ENCODE measurements around the gene ARL8B.

GRCh38 chr3:5082789-5083115 is 39.3 kb upstream of the ARL8B start:
- TF ChIP-seq, protein P1, sequence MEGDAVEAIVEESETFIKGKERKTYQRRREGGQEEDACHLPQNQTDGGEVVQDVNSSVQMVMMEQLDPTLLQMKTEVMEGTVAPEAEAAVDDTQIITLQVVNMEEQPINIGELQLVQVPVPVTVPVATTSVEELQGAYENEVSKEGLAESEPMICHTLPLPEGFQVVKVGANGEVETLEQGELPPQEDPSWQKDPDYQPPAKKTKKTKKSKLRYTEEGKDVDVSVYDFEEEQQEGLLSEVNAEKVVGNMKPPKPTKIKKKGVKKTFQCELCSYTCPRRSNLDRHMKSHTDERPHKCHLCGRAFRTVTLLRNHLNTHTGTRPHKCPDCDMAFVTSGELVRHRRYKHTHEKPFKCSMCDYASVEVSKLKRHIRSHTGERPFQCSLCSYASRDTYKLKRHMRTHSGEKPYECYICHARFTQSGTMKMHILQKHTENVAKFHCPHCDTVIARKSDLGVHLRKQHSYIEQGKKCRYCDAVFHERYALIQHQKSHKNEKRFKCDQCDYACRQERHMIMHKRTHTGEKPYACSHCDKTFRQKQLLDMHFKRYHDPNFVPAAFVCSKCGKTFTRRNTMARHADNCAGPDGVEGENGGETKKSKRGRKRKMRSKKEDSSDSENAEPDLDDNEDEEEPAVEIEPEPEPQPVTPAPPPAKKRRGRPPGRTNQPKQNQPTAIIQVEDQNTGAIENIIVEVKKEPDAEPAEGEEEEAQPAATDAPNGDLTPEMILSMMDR (IDR thresholded peaks at IDR 0.05; ENCODE audit: control extremely low read depth in 1 of 3, insufficient read depth in 1 of 3, low read depth in 1 of 3, low read length in 3 of 3) = no peak
- TF ChIP-seq KDM1A (IDR thresholded peaks at IDR 0.05; ENCODE audit: borderline replicate concordance, low read length) = no peak
- TF ChIP-seq SIN3A (conservative IDR thresholded peaks at IDR 0.05 in 1 of 2, IDR thresholded peaks at IDR 0.05 in 1 of 2; ENCODE audit: low read depth in 1 of 2, low read length in 2 of 2) = no peak
- no peak for TF ChIP-seq RAD21 (IDR thresholded peaks at IDR 0.05 in 1 of 2, conservative IDR thresholded peaks at IDR 0.05 in 1 of 2; ENCODE audit: low read depth in 2 of 2, low read length in 2 of 2)
- TF ChIP-seq, protein P2, sequence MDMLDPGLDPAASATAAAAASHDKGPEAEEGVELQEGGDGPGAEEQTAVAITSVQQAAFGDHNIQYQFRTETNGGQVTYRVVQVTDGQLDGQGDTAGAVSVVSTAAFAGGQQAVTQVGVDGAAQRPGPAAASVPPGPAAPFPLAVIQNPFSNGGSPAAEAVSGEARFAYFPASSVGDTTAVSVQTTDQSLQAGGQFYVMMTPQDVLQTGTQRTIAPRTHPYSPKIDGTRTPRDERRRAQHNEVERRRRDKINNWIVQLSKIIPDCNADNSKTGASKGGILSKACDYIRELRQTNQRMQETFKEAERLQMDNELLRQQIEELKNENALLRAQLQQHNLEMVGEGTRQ (IDR thresholded peaks at IDR 0.05; ENCODE audit: low read length) = no peak

Measured in H1 (cell line).